Left kidney (tissue), 8 donors: Measurements from ENCODE around the gene HIPK4. TPM values are rescaled to one million over a fixed set of nuclear protein-coding genes. Genes with fewer than 3 reads are reported as not detected.
A peak's percentile ranks its signal among the peaks of the same experiment; 100 is the strongest.
"Not testable (repeated sequence)": the region's sequence is repeated elsewhere in the genome, so short reads cannot be mapped to it uniquely, and the experiment has no call there.

Source experiments
- DNase-seq: peaks from one replicate; pipeline ENCODE4 v3.0.0-alpha.2; 2013
- long read RNA-seq, 8 donors: transcript quantifications; one replicate each; lab custom pipeline, GENCODE V29; 2026
- polyA plus RNA-seq: library from polyadenylated mRNA; unstranded; fragments of 120-200 nt; gene quantifications from one replicate; pipeline ENCODE4 v1.2.1, GENCODE V29; 2013; ENCODE audit not compliant: insufficient read length

Gene HIPK4
- 0.20 TPM for polyA plus RNA-seq
- long read RNA-seq, donor 1, result 0 reads
- long read RNA-seq, donor 2, result 0 reads
- long read RNA-seq, donor 3, result 0 reads
- long read RNA-seq, donor 4, result 0 reads
- long read RNA-seq, donor 5, result 0 reads
- long read RNA-seq, donor 6, result 0 reads
- long read RNA-seq, donor 7, result 0 reads
- long read RNA-seq, donor 8, result 0 reads

GRCh38 chr19:40390084-40390742 lies at the start of gene HIPK4:
Gene HIPK4 (minus strand): TSS chr19:40390181. CDS start chr19:40389902, 279 bp downstream.
- DNase-seq, result no peak

- no peak for DNase-seq
These were observed 48.3 kb upstream of the HIPK4 start for GRCh38 chr19:40438284-40438683.

- DNase-seq, result peak; percentile 94
These were observed 43.6 kb upstream of the HIPK4 start for GRCh38 chr19:40433391-40434216.

- not testable (repeated sequence) for DNase-seq
These were observed 42.8 kb upstream of the HIPK4 start for GRCh38 chr19:40432760-40433159.

- DNase-seq, result no peak
These were observed 41.7 kb upstream of the HIPK4 start for GRCh38 chr19:40431698-40432097.

- DNase-seq, result not testable (repeated sequence)
These were observed 40.3 kb upstream of the HIPK4 start for GRCh38 chr19:40430242-40430641.

GRCh38 chr19:40428197-40428596 lies 38.2 kb upstream of the HIPK4 start:
- not testable (repeated sequence) for DNase-seq

- DNase-seq, result peak; percentile 100
These were observed 35.7 kb upstream of the HIPK4 start, which contains the start of gene SERTAD1 for GRCh38 chr19:40425450-40426287. Gene SERTAD1 (minus strand): TSS chr19:40425992. CDS start chr19:40423546, 2,446 bp downstream.

- no peak for DNase-seq
These were observed 34.9 kb upstream of the HIPK4 start for GRCh38 chr19:40424637-40425449.

GRCh38 chr19:40423938-40424337 lies 34.0 kb upstream of the HIPK4 start:
- DNase-seq, result no peak

GRCh38 chr19:40422748-40423566 lies 33.0 kb upstream of the HIPK4 start:
- DNase-seq, result no peak

- no peak for DNase-seq
These were observed 32.2 kb upstream of the HIPK4 start for GRCh38 chr19:40421993-40422747.

- DNase-seq, result peak; percentile 88
These were observed 31.1 kb upstream of the HIPK4 start for GRCh38 chr19:40420766-40421765.

- DNase-seq, result no peak
These were observed 30.4 kb upstream of the HIPK4 start for GRCh38 chr19:40420451-40420765.

GRCh38 chr19:40419780-40420179 lies 29.8 kb upstream of the HIPK4 start:
- DNase-seq, result no peak

GRCh38 chr19:40419066-40419612 lies 29.2 kb upstream of the HIPK4 start:
- DNase-seq, result no peak

GRCh38 chr19:40418040-40418439 lies 28.1 kb upstream of the HIPK4 start:
- no peak for DNase-seq

- no peak for DNase-seq
These were observed 27.6 kb upstream of the HIPK4 start for GRCh38 chr19:40417643-40417981.
